Measurements from ENCODE around the gene TGFBR1.

Gene TGFBR1

DNA sequence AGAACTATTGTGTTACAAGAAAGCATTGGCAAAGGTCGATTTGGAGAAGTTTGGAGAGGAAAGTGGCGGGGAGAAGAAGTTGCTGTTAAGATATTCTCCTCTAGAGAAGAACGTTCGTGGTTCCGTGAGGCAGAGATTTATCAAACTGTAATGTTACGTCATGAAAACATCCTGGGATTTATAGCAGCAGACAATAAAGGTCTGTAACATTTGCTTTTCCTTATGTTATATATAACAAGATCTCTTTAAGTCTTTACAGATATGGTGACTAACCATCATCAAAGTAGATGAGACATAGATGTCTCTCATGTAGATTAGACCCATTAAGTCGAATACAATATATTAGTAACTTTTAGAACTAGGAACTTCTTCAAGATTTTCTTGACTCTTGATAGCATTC is 33.0 kb downstream of the TGFBR1 start:
- Histone ChIP-seq H3K36me3 (replicated peaks; ENCODE audit: insufficient read depth, low read length) (no peaks in the 10 kb centered on the region), H4K20me1 (ENCODE audit: insufficient read depth, low read length) (no peaks in the 10 kb centered on the region), H2AFZ (ENCODE audit: low read length) (no peak overlapping the region), H3K27me3 (replicated peaks; ENCODE audit: insufficient read depth, low read length) (no peaks in the 10 kb centered on the region), H3K4me2 (ENCODE audit: low read depth, low read length) (no peak overlapping the region), H3K4me1 (ENCODE audit: low read length) (0 out of 2 replicates have a peak, but pooled peaks cover 5% of the 10 kb centered on the region), H3K9me2 (replicated peaks; ENCODE audit: insufficient read depth, low read length) (no peaks in the 10 kb centered on the region), H3K9ac (ENCODE audit: low read length) (no peak overlapping the region), H3K79me2 (ENCODE audit: low read length) (no peaks in the 10 kb centered on the region), H3F3A (ENCODE audit: insufficient read depth, low read length) (no peaks in the 10 kb centered on the region), H3K4me3 (ENCODE audit: low read length) (no peak overlapping the region), H3K27ac (ENCODE audit: low read length) (no peak overlapping the region), H3K9me3 (replicated peaks; ENCODE audit: insufficient read depth, low read length) (no peaks in the 10 kb centered on the region)
- no peak for DNase-seq
- TF ChIP-seq EZH2 (optimal IDR thresholded peaks at IDR 0.05; ENCODE audit: low read depth, low read length): no peak
- no peak for TF ChIP-seq CTCF (IDR thresholded peaks at IDR 0.05; ENCODE audit: low read length)
- no peak for TF ChIP-seq EZH2phosphoT487 (IDR thresholded peaks at IDR 0.05; ENCODE audit: low read length)

GRCh38 chr9:99138424-99139284 is 33.7 kb downstream of the TGFBR1 start:
- no peaks in the 10 kb centered on the region for H3F3A ChIP-seq (ENCODE audit: insufficient read depth, low read length)
- no peak overlapping the region for H3K9ac ChIP-seq (ENCODE audit: low read length)

DNA sequence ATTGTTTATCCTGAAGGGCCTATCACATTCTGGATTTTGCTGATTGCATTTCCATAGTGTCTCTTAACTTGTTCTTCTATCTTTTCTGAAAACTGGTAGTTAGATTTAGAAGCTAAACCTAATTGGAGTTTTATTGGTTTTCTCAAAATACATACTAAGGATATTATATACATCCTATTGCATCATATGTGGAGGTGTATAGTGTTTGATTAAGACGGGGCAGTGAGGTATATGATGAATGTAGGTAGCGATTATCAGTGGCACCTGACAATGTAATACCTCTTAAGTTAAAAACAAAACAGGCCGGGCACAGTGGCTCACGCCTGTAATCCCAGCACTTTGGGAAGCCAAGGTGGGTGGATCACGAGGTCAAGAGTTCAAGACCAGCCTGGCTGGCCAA is 35.0 kb downstream of the TGFBR1 start:
- Histone ChIP-seq H3K79me2 (ENCODE audit: low read length) (no peaks in the 10 kb centered on the region), H2AFZ (ENCODE audit: low read length) (no peak overlapping the region), H3K4me3 (ENCODE audit: low read length) (no peak overlapping the region), H4K20me1 (ENCODE audit: insufficient read depth, low read length) (no peaks in the 10 kb centered on the region), H3F3A (ENCODE audit: insufficient read depth, low read length) (no peaks in the 10 kb centered on the region), H3K27me3 (replicated peaks; ENCODE audit: insufficient read depth, low read length) (no peaks in the 10 kb centered on the region), H3K9ac (ENCODE audit: low read length) (no peak overlapping the region), H3K4me2 (ENCODE audit: low read depth, low read length) (no peak overlapping the region), H3K4me1 (ENCODE audit: low read length) (0 out of 2 replicates have a peak, but pooled peaks cover 5% of the 10 kb centered on the region), H3K27ac (ENCODE audit: low read length) (no peak overlapping the region), H3K36me3 (replicated peaks; ENCODE audit: insufficient read depth, low read length) (no peaks in the 10 kb centered on the region; the same call in 1 of the 2 replicates), H3K9me3 (replicated peaks; ENCODE audit: insufficient read depth, low read length) (no peaks in the 10 kb centered on the region), H3K9me2 (replicated peaks; ENCODE audit: insufficient read depth, low read length) (no peaks in the 10 kb centered on the region)
- DNase-seq: no peak
- no peak for TF ChIP-seq EZH2 (optimal IDR thresholded peaks at IDR 0.05; ENCODE audit: low read depth, low read length)
- no peak for TF ChIP-seq CTCF (IDR thresholded peaks at IDR 0.05; ENCODE audit: low read length)
- TF ChIP-seq EZH2phosphoT487 (IDR thresholded peaks at IDR 0.05; ENCODE audit: low read length): no peak

More at GRCh38 chr9:99138424-99139284, 33.7 kb downstream of the TGFBR1 start:
- 0 out of 2 replicates have a peak, but pooled peaks cover 5% of the 10 kb centered on the region for H3K4me1 ChIP-seq (ENCODE audit: low read length)
- H3K4me3 ChIP-seq (ENCODE audit: low read length): no peak overlapping the region
- H4K20me1 ChIP-seq (ENCODE audit: insufficient read depth, low read length): no peaks in the 10 kb centered on the region
- no peaks in the 10 kb centered on the region for H3K9me3 ChIP-seq (replicated peaks; ENCODE audit: insufficient read depth, low read length)
- H3K27me3 ChIP-seq (replicated peaks; ENCODE audit: insufficient read depth, low read length): no peaks in the 10 kb centered on the region
- H3K36me3 ChIP-seq (replicated peaks; ENCODE audit: insufficient read depth, low read length): no peaks in the 10 kb centered on the region
- no peaks in the 10 kb centered on the region for H3K9me2 ChIP-seq (replicated peaks; ENCODE audit: insufficient read depth, low read length)
- no peak for TF ChIP-seq EZH2phosphoT487 (IDR thresholded peaks at IDR 0.05; ENCODE audit: low read length)
- TF ChIP-seq CTCF (IDR thresholded peaks at IDR 0.05; ENCODE audit: low read length): no peak
- TF ChIP-seq EZH2 (optimal IDR thresholded peaks at IDR 0.05; ENCODE audit: low read depth, low read length): no peak
- H3K4me2 ChIP-seq (ENCODE audit: low read depth, low read length): no peak overlapping the region
- H3K79me2 ChIP-seq (ENCODE audit: low read length): no peaks in the 10 kb centered on the region
- H2AFZ ChIP-seq (ENCODE audit: low read length): no peak overlapping the region
- no peak for DNase-seq
- no peak overlapping the region for H3K27ac ChIP-seq (ENCODE audit: low read length)

Measured in MM.1S (cell line).